HCT116 (cell line): Measurements from ENCODE around the gene SMTNL2. TPM values are rescaled to one million over a fixed set of nuclear protein-coding genes. Genes with fewer than 3 reads are reported as not detected.

Experiments used
- ATAC-seq: fragments of 200-7000 bp; cut with Tn5 transposase; 2 replicates; pipeline ENCODE4 v1.9.1; 2020; ENCODE audit warnings: mild to moderate bottlenecking, moderate library complexity
- BruUV-seq: library from RNA; stranded (reverse); fragments of 400-500 nt; replicated peaks from 2 replicates; lab custom pipeline; 2021; lab: Mats Ljungman, UMichigan
- CTCF ChIA-PET: fragments of 300-600 bp; sonication (Branson Sonifier 250); formaldehyde crosslinking; loops from one replicate; lab custom pipeline; 2021; ENCODE audit warnings: antibody characterized with exemption; lab: Charles Lee
- POLR2A ChIA-PET: fragments of 300-600, 350-600 bp; sonication (Branson Sonifier 250); formaldehyde crosslinking; loops from one replicate; lab custom pipeline; 2021; ENCODE audit warnings: antibody characterized with exemption; lab: Charles Lee
- RAD21 ChIA-PET, 2 experiments: fragments of 300-600 bp; sonication (Branson Sonifier 250); formaldehyde crosslinking; loops; one replicate each; lab custom pipeline; 2023; ENCODE audit warnings: low total read pairs in 2 of 2; ENCODE audit not compliant: uncharacterized antibody in 2 of 2, unreplicated experiment in 2 of 2, low non-redundant PET in 1 of 2; lab: Charles Lee
- DNase-seq: peaks from one replicate; pipeline ENCODE4 v3.0.0-alpha.2; 2010; ENCODE audit warnings: low read depth, low spot score
- H2AFZ ChIP-seq: fragments of 200-600 bp; shearing (Covaris generic), sonication (generic); 2 replicates; pipeline ENCODE4 v1.6.1; 2017; ENCODE audit warnings: low read depth, mixed run types, mixed read lengths, antibody characterized with exemption, low read length; ENCODE audit not compliant: poor library complexity, severe bottlenecking
- H3K27ac ChIP-seq: 2 replicates; pipeline ENCODE4 v1.5.1; 2012; ENCODE audit warnings: low read depth, low read length
- H3K27me3 ChIP-seq: fragments of 200-600 bp; sonication (generic); 2 replicates; pipeline ENCODE4 v1.6.1; 2016; ENCODE audit warnings: mixed run types, low read length, mixed read lengths; ENCODE audit not compliant: insufficient read depth
- H3K36me3 ChIP-seq, 2 experiments: fragments of 200-500 bp in 1 of 2; fragments of 200-600 bp in 1 of 2; sonication (Bioruptor generic) in 1 of 2; sonication (generic) in 1 of 2; 2 replicates each; pipeline versions ENCODE4 v1.5.1 to v1.6.1; 2014 to 2016; ENCODE audit warnings: low read length in 2 of 2, inconsistent platforms in 1 of 2, mixed read lengths in 1 of 2, mixed run types in 1 of 2; ENCODE audit not compliant: insufficient read depth in 2 of 2, control insufficient read depth in 1 of 2
- H3K4me1 ChIP-seq, 2 experiments: fragments of 200-600 bp in 1 of 2; sonication (generic) in 1 of 2; 2 replicates each; pipeline versions ENCODE4 v1.5.1 to v1.6.1; 2012 to 2017; ENCODE audit warnings: low read length in 2 of 2, inconsistent platforms in 1 of 2, mild to moderate bottlenecking in 1 of 2, mixed read lengths in 1 of 2, mixed run types in 1 of 2, moderate library complexity in 1 of 2; ENCODE audit not compliant: insufficient read depth in 2 of 2, control insufficient read depth in 1 of 2
- H3K4me2 ChIP-seq: fragments of 200-600 bp; sonication (generic); 2 replicates; pipeline ENCODE4 v1.6.1; 2017; ENCODE audit warnings: mixed run types, low read length, mixed read lengths
- H3K4me3 ChIP-seq, 2 experiments: fragments of 200-600 bp in 1 of 2; sonication (generic) in 1 of 2; replicated peaks in 1 of 2; 2 replicates each; pipeline ENCODE4 v1.5.1; 2011 to 2016; ENCODE audit warnings: low read length in 2 of 2, control low read depth in 1 of 2, low read depth in 1 of 2, mild to moderate bottlenecking in 1 of 2, mixed read lengths in 1 of 2, mixed run types in 1 of 2
- H3K79me2 ChIP-seq: fragments of 200-600 bp; sonication (generic); 2 replicates; pipeline ENCODE4 v1.6.1; 2017; ENCODE audit warnings: mild to moderate bottlenecking, mixed run types, low read length, moderate library complexity, mixed read lengths; ENCODE audit not compliant: insufficient read depth
- H3K9ac ChIP-seq: fragments of 200-600 bp; sonication (generic); 2 replicates; pipeline ENCODE4 v1.6.1; 2016; ENCODE audit warnings: low read length, mixed read lengths
- H3K9me2 ChIP-seq: fragments of 200-600 bp; sonication (generic), shearing (Covaris generic); 2 replicates; pipeline ENCODE4 v1.6.1; 2017; ENCODE audit warnings: mixed run types, mild to moderate bottlenecking, moderate library complexity; ENCODE audit not compliant: insufficient read depth
- H3K9me3 ChIP-seq, 2 experiments: fragments of 200-500 bp in 1 of 2; fragments of 200-600 bp in 1 of 2; sonication (Bioruptor generic) in 1 of 2; sonication (generic) in 1 of 2; 2 replicates each; pipeline ENCODE4 v1.6.1; 2014 to 2017; ENCODE audit warnings: low read length in 2 of 2, mixed read lengths in 2 of 2, inconsistent platforms in 1 of 2, low read depth in 1 of 2, mild to moderate bottlenecking in 1 of 2, mixed run types in 1 of 2, moderate library complexity in 1 of 2; ENCODE audit not compliant: control insufficient read depth in 1 of 2, insufficient read depth in 1 of 2
- H4K20me1 ChIP-seq: fragments of 200-600 bp; sonication (generic), shearing (Covaris generic); 2 replicates; pipeline ENCODE4 v1.6.1; 2017; ENCODE audit warnings: mixed run types, mild to moderate bottlenecking, moderate library complexity; ENCODE audit not compliant: insufficient read depth
- CEBPB ChIP-seq: IDR thresholded peaks from 2 replicates; pipeline ENCODE4 v1.6.1; 2012; ENCODE audit warnings: low read depth
- EGR1 ChIP-seq: IDR thresholded peaks from 2 replicates; pipeline ENCODE4 v1.6.1; 2012; ENCODE audit warnings: low read depth
- ELF1 ChIP-seq: IDR thresholded peaks from 2 replicates; pipeline ENCODE4 v1.6.1; 2012; ENCODE audit warnings: low read depth, borderline replicate concordance
- EZH2 ChIP-seq: fragments of 200-600 bp; sonication (generic); IDR thresholded peaks from 2 replicates; pipeline ENCODE4 v1.6.1; 2017; ENCODE audit warnings: antibody characterized with exemption, mixed run types
- EZH2phosphoT487 ChIP-seq: fragments of 200-600 bp; IDR thresholded peaks from 2 replicates; pipeline ENCODE4 v1.6.1; 2018; ENCODE audit warnings: antibody characterized with exemption, borderline replicate concordance
- FOSL1 ChIP-seq: IDR thresholded peaks from 2 replicates; pipeline ENCODE4 v1.6.1; 2012; ENCODE audit warnings: low read depth
- JUND ChIP-seq: IDR thresholded peaks from 2 replicates; pipeline ENCODE4 v1.6.1; 2012
- POLR2AphosphoS5 ChIP-seq: IDR thresholded peaks from 2 replicates; pipeline ENCODE4 v1.6.1; 2011; ENCODE audit warnings: mild to moderate bottlenecking, low read depth, low read length, moderate library complexity
- RAD21 ChIP-seq: IDR thresholded peaks from 2 replicates; pipeline ENCODE4 v1.6.1; 2012; ENCODE audit warnings: low read depth, mild to moderate bottlenecking
- REST ChIP-seq: IDR thresholded peaks from 2 replicates; pipeline ENCODE4 v1.6.1; 2012; ENCODE audit warnings: low read depth
- SIN3A ChIP-seq: IDR thresholded peaks from 2 replicates; pipeline ENCODE4 v1.6.1; 2012; ENCODE audit warnings: low read depth
- SRF ChIP-seq: IDR thresholded peaks from 2 replicates; pipeline ENCODE4 v1.6.1; 2012; ENCODE audit warnings: low read depth
- ZFX ChIP-seq: fragments of 450-650 bp; IDR thresholded peaks from 2 replicates; pipeline ENCODE4 v1.6.1; 2017
- ZNF274 ChIP-seq: fragments of 200-500 bp; sonication (Bioruptor generic); IDR thresholded peaks from 2 replicates; pipeline ENCODE4 v1.6.1; 2014; ENCODE audit warnings: mild to moderate bottlenecking, low read depth, low read length, inconsistent platforms
- intact Hi-C: fragments of 100-400 bp; cut with micrococcal nuclease; formaldehyde crosslinking; loops from 2 replicates; pipeline ENCODE4 v1.10.0; 2022
- total RNA-seq: library from RNA; stranded (reverse); gene quantifications from one replicate; pipeline ENCODE4 v1.2.1, GENCODE V29; 2021; ENCODE audit not compliant: unreplicated experiment
- TF ChIP-seq, protein P1 (sequence below): IDR thresholded peaks from 2 replicates; pipeline ENCODE4 v1.6.1; 2012
- TF ChIP-seq, protein P2 (sequence below): IDR thresholded peaks from 2 replicates; pipeline ENCODE4 v1.6.1; 2011; ENCODE audit warnings: mild to moderate bottlenecking, low read length, moderate library complexity; ENCODE audit not compliant: insufficient replicate concordance; ENCODE audit errors: extremely low read depth

Gene SMTNL2
- total RNA-seq, 1 experiment from 2014 or later, result 2.3 TPM

DNA sequence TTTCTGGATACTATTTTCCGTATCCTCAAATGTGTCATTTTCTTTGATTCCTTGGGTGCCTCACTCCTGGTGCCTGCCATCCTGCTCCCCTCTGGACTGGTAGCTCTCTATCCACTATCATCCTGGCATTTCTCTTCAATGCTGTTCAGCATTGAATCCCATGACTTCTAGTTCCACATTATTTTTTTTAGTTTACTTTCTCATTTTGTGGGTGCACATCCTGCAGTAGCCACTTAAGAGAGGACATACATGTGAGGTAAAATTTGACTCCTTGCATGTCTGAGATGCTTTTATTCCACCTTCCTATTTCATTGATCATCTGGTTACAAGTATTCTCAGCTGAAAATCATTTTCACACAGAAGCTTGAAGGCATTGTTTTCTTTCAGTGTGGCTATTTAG is 38.0 kb downstream of the SMTNL2 start:
- no peak overlapping the region for H2AFZ ChIP-seq
- H3K9me2 ChIP-seq, result no peaks in the 10 kb centered on the region
- RAD21 ChIA-PET, result no interaction called here
- H3K27me3 ChIP-seq, result no peaks in the 10 kb centered on the region
- no peak overlapping the region for H3K27ac ChIP-seq
- H4K20me1 ChIP-seq, result no peaks in the 10 kb centered on the region
- no peak for ATAC-seq
- TF ChIP-seq ELF1 (no peak), EZH2phosphoT487 (no peak), RAD21 (no peak), FOSL1 (no peak), REST (no peak), ZNF274 (no peak), JUND (no peak), EGR1 (no peak), EZH2 (no peak), SIN3A (no peak), POLR2AphosphoS5 (no peak), SRF (no peak), ZFX (no peak), CEBPB (no peak)
- TF ChIP-seq, protein P1, sequence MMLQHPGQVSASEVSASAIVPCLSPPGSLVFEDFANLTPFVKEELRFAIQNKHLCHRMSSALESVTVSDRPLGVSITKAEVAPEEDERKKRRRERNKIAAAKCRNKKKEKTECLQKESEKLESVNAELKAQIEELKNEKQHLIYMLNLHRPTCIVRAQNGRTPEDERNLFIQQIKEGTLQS, result no peak
- TF ChIP-seq, protein P2, sequence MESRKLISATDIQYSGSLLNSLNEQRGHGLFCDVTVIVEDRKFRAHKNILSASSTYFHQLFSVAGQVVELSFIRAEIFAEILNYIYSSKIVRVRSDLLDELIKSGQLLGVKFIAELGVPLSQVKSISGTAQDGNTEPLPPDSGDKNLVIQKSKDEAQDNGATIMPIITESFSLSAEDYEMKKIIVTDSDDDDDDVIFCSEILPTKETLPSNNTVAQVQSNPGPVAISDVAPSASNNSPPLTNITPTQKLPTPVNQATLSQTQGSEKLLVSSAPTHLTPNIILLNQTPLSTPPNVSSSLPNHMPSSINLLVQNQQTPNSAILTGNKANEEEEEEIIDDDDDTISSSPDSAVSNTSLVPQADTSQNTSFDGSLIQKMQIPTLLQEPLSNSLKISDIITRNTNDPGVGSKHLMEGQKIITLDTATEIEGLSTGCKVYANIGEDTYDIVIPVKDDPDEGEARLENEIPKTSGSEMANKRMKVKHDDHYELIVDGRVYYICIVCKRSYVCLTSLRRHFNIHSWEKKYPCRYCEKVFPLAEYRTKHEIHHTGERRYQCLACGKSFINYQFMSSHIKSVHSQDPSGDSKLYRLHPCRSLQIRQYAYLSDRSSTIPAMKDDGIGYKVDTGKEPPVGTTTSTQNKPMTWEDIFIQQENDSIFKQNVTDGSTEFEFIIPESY, result no peak
- TF ChIP-seq, all 23 proteins: peak for 0
- Histone ChIP-seq H3K9me3 (no peaks in the 10 kb centered on the region; a peak in 1 of 4 replicates), H3K4me2 (no peak overlapping the region), H3K79me2 (no peaks in the 10 kb centered on the region), H3K9ac (no peak overlapping the region), H3K4me3 (no peak overlapping the region), H3K36me3 (no peaks in the 10 kb centered on the region), H3K4me1 (peaks cover 0 to 4% of the 10 kb centered on the region in 2 experiments; a peak in 1 of 4 replicates)
- BruUV-seq, result no TSS peak
- intact Hi-C loops, result no loop called here
- no peak for DNase-seq
- POLR2A ChIA-PET, result no interaction called here
- CTCF ChIA-PET, result no interaction called here
